Activated effector memory CD4-positive, alpha-beta T cell treated with anti-CD3 and anti-CD28 coated beads, Interleukin-2, amount 50 U/mL, for 16 hours (primary cell): ENCODE results near the gene CIAO3.
A peak's percentile ranks its signal among the peaks of the same experiment; 100 is the strongest.
"Not testable (repeated sequence)": the region's sequence is repeated elsewhere in the genome, so short reads cannot be mapped to it uniquely, and the experiment has no call there.

Source experiments
- DNase-seq: peaks from one replicate; pipeline ENCODE4 v3.0.0-alpha.2; 2020

The CIAO3 gene

GRCh38 chr16:708019-708418 lies 32.8 kb downstream of the CIAO3 start:
- DNase-seq = no peak

GRCh38 chr16:707062-707538 lies 33.7 kb downstream of the CIAO3 start:
- DNase-seq = no peak

GRCh38 chr16:706189-707061 lies 34.4 kb downstream of the CIAO3 start:
- no peak for DNase-seq

- no peak for DNase-seq
These were observed 35.2 kb downstream of the CIAO3 start, which contains the start of gene FBXL16 for GRCh38 chr16:705431-706188. TSS of gene FBXL16 (minus strand) at chr16:705801. CDS start at chr16:697405, 8,396 bp downstream.

- DNase-seq = no peak
These were observed 36.0 kb downstream of the CIAO3 start for GRCh38 chr16:704552-705380.

- DNase-seq = no peak
These were observed 36.8 kb downstream of the CIAO3 start for GRCh38 chr16:704047-704446.

- DNase-seq = no peak
These were observed 37.4 kb downstream of the CIAO3 start for GRCh38 chr16:703406-703805.

- DNase-seq = no peak
These were observed 38.5 kb downstream of the CIAO3 start for GRCh38 chr16:702341-702740.

- DNase-seq = peak; percentile 82
These were observed 39.9 kb downstream of the CIAO3 start for GRCh38 chr16:700684-701584.

GRCh38 chr16:698911-699671 lies 41.7 kb downstream of the CIAO3 start:
- no peak for DNase-seq

GRCh38 chr16:695355-696089 lies 45.3 kb downstream of the CIAO3 start:
- peak; percentile 90 for DNase-seq

- no peak for DNase-seq
These were observed 45.9 kb downstream of the CIAO3 start for GRCh38 chr16:694863-695354.

- DNase-seq = no peak
These were observed 46.5 kb downstream of the CIAO3 start for GRCh38 chr16:694187-694862.

- no peak for DNase-seq
These were observed 47.0 kb downstream of the CIAO3 start for GRCh38 chr16:693766-694165.

- DNase-seq = no peak
These were observed 47.4 kb downstream of the CIAO3 start for GRCh38 chr16:693364-693763.

GRCh38 chr16:692356-693108 lies 48.3 kb downstream of the CIAO3 start:
- no peak for DNase-seq

- not testable (repeated sequence) for DNase-seq
These were observed 49.6 kb downstream of the CIAO3 start for GRCh38 chr16:691242-691641.

- DNase-seq = no peak
These were observed 51.5 kb downstream of the CIAO3 start for GRCh38 chr16:689175-689897.
